Testis (tissue), 2 donors: ENCODE results near the gene FARS2.

Source experiments
- CTCF ChIP-seq, 3 experiments: fragments of 450-650 bp in 2 of 3; fragments of 200-600 bp in 1 of 3; sonication (generic) in 1 of 3; IDR thresholded peaks; one replicate each; pipeline ENCODE4 v1.5.1; 2016 to 2019; ENCODE audit warnings: antibody characterized with exemption in 3 of 3, mild to moderate bottlenecking in 2 of 3, moderate library complexity in 1 of 3
- POLR2A ChIP-seq: fragments of 450-650 bp; IDR thresholded peaks from one replicate; pipeline ENCODE4 v1.6.1; 2017; ENCODE audit warnings: antibody characterized with exemption, mild to moderate bottlenecking, moderate library complexity

DNA sequence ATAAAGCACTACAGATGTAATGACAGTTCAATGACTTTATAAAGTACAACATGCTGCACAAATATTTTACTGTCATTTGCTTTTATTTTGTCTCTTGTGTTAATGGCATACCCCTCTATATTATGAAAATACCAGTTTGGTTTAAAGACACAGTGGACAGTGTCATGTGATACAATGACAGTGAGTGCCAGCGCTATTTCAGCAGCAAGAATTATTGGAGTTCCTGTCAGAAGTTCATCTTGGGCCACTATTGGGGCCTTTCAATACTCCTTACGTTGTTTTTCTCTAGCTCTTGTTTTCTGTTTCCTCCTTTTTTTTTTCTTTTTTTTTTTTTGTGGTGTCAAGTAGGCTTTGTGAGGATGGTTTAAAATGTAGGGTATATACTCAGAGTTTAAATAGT lies 232.5 kb downstream of the FARS2 start:
- TF ChIP-seq CTCF (IDR thresholded peaks at IDR 0.05) (no peak), POLR2A (no peak)
